HG03469 (cell line): ENCODE results near the gene SAP30BP.

Experiments used
- ATAC-seq: cut with Tn5 transposase; IDR thresholded peaks from one replicate; pipeline ENCODE4 v1.9.1; 2021; ENCODE audit warnings: mild to moderate bottlenecking, moderate library complexity, moderate number of reproducible peaks; ENCODE audit not compliant: unreplicated experiment

The SAP30BP gene

GRCh38 chr17:75706042-75706728 lies 39.0 kb downstream of the SAP30BP start:
- ATAC-seq = no peak

- ATAC-seq = no peak
Observed at GRCh38 chr17:75707079-75707571, 40.0 kb downstream of the SAP30BP start.

DNA sequence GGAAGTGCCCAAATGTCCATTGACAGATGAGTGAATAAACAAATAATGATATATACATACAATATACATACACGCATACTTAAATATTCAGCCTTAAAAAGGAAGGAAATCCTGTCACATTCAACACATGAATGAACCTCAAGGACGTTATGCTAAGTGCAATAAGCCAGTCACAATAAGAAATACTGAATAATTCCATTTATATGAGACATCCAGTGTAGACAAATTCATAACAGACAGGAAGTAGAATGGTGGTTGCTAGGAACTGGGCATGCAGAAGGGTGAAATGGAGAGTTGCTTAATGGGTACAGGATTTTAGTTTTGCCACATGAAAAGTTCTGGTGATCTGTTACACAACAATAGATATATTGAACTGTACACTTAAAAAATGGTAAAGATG lies 45.3 kb downstream of the SAP30BP start:
- no peak for ATAC-seq

DNA sequence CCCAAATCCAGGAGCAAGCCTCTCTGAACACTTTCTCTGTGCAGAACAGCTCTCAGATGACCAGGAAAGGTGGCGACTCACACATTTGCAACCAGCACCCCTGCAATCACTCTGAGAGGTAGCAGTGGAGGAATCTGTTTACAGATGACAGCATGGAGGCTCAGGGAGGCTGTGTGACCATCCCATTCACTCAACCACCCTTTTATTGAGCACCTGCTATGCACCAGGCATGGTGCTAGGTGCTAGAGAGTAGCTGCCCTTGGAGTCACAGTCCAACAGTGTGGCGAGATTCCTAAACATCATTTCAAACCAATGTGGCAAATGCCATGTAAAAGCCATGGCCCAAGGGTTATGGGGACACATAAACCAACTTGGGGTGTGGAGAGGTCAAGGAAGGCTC lies 52.6 kb downstream of the SAP30BP start:
- no peak for ATAC-seq

GRCh38 chr17:75720656-75721462 lies 53.7 kb downstream of the SAP30BP start, which contains the start of gene ITGB4:
Gene ITGB4, plus strand, starts transcription at chr17:75721459. Its CDS starts 3,245 bp downstream, at chr17:75724704.
- ATAC-seq = no peak

GRCh38 chr17:75721463-75722011 lies 54.4 kb downstream of the SAP30BP start:
- ATAC-seq = no peak

DNA sequence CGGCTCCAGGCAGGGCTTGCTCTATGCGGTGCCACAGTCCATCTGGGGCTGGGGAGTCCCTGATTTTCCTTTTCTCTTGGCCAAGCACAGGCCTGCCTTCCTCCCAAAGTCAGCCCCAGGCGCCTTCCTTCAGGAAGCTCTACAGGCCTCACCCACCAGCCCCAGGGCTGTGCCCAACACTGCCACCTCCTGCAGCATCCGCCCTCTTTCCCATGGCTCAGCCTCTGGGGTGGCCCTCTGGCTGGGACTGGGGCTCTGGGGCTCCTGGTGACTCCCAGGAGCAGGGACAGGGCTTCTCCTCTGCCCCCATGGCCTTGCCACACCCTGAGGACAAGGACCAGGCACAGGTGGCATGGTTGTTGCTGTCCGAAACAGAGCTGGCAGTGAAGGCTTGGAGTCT lies 54.9 kb downstream of the SAP30BP start:
- ATAC-seq = no peak

- no peak for ATAC-seq
Observed at GRCh38 chr17:75722542-75723095, 55.5 kb downstream of the SAP30BP start.

DNA sequence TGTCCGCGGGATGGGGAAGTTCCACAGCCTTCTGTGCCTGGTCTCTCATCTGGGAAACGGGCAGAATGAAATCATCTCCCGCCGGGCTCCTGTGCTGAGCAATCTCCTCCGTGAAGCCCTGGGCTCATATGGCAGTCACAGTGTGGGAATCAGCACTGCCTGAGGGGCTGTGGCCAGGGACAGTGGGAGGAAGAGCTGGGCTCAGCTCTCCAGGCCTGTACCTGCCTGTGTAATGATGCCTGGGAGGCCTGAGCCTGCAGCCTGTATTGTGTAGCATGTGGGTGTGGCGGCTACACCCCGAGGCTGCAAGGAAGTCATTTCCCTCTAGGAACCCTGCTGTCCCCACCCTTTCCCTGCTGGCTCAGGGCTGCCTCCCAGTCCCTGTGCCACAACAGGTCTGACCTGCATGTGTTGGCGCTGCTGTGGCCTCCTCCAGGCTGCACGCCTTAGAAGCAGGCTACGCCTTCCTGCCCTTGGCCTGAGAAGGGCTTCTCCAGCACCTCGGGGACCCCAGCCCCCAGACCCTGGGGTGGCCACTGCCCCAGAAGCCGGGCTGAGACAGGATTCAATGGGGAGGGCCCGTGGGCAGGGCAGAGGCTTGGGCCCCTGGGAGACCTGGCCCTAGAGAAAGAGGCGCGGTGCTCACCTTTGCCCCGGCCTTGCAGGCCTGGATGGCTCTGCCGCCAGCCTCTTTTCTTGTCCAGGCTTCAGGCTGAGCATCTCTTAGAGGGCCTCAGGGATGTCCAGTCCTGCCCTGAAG lies 56.2 kb downstream of the SAP30BP start:
- no peak for ATAC-seq

GRCh38 chr17:75724016-75725003 lies 57.2 kb downstream of the SAP30BP start:
- no peak for ATAC-seq

DNA sequence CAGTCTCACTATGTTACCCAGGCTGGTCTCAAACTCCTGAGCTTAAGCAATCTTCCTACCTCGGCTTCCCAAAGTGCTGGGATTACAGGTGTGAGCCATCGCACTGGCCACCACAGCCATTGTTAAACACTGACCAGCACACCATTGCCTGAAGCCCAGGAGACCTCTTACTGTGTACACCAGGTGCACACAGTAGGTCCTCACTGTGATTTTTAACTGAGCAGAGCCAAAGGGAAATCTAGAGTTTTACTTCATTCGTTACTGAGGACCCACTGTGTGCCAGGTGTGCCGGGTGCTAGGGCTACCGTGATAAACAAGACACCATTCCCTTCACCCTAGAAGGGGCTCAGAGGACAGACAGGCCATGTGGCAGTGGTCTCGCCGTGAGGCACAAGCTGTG lies 58.4 kb downstream of the SAP30BP start:
- no peak for ATAC-seq

GRCh38 chr17:75727391-75727790 lies 60.3 kb downstream of the SAP30BP start:
- no peak for ATAC-seq

DNA sequence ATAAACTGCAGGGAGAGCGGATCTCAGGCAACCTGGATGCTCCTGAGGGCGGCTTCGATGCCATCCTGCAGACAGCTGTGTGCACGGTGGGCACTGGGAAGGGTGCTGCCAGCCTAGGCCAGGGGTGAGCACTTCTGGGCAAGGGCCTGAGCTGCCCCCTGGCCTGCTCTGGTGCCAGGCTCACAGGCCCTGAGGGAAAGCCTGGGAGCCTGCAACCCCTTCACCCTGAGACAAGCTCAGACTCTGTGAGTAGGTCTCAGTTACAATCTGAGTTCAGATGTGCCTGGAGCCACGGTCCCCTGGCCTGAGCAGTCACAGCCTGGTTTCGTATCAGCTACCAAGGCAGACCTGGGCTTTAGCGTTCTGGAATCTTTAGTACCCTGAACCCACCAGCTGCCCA lies 62.2 kb downstream of the SAP30BP start:
- ATAC-seq = no peak

DNA sequence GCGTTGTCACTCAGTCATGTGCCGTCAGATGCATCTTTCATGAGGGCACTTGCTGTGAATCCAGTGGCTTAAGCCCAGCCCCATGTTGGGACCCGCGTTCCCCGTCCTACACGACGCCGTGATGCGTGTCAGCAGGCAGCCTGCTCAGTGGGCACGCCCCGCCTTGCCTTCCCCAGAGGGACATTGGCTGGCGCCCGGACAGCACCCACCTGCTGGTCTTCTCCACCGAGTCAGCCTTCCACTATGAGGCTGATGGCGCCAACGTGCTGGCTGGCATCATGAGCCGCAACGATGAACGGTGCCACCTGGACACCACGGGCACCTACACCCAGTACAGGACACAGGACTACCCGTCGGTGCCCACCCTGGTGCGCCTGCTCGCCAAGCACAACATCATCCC lies 62.9 kb downstream of the SAP30BP start:
- ATAC-seq = no peak

GRCh38 chr17:75731086-75731715 lies 64.1 kb downstream of the SAP30BP start:
- ATAC-seq = no peak

DNA sequence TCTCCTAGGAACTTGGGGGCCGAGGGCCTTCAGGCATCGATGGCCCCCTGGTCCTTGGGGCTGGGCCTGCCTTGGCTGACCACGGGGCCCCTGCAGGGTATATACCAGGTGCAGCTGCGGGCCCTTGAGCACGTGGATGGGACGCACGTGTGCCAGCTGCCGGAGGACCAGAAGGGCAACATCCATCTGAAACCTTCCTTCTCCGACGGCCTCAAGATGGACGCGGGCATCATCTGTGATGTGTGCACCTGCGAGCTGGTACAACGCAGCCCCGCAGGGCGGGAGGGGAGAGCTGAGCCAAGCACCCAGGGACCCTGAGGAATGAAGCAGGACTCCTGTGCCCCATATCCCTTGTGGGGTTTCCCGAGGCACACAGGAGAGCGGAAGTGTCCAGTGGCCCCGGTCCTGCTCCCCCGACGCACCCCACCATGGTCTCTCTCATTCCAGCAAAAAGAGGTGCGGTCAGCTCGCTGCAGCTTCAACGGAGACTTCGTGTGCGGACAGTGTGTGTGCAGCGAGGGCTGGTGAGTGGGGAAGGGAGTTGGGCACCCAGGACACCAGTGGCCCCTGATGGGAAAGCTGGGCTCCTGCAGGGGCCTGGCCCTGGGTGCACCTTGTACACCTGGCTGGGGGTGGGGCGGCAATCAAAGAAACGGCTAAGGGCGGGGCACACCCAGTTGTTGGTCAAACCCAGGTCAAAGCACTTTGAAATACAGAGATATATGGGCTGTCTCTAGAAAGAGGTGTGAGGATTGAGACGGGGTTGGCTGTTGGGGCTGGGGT lies 64.8 kb downstream of the SAP30BP start:
- no peak for ATAC-seq

GRCh38 chr17:75733471-75733870 lies 66.3 kb downstream of the SAP30BP start:
- ATAC-seq = no peak

DNA sequence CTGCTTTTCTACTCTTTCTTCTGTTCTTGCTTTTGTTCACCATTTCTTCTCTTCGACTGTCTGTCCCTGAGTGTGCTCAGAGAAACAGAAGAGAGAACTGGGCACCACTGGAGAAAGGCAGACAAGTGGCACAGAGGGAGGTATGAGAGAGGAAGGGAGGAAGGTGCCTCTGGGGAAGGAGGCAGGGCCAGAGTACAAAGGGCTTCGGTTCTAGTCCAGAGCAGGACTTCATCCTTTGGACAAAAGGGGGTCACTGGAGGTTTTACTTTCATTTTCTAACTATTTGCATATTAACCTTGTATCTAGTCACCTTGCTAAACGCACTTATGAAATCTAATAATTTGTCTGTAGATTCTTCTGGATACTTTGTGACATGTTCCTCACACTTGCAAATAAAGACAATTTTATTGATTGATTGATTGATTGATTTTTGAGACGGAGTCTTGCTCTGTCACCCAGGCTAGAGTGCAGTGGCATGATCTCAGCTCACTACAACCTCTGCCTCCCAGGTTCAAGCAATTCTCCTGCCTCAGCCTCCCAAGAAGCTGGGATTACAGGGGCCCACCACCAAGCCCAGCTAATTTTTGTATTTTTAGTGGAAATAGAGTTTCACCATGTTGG lies 67.6 kb downstream of the SAP30BP start:
- no peak for ATAC-seq
